SK-N-SH (cell line): ENCODE data around the gene VIPR2. TPM values are rescaled to one million over a fixed set of nuclear protein-coding genes. Genes with fewer than 3 reads are reported as not detected.

Experiments used
- CTCF ChIA-PET: fragments of 300-600, 350-600 bp; formaldehyde crosslinking; extraction: SDS; loops from one replicate; lab custom pipeline; 2021; lab: Yijun Ruan, JAX
- POLR2A ChIA-PET: fragments of 350-600 bp; sonication (Branson Sonifier 250); formaldehyde crosslinking; extraction: SDS; loops from one replicate; lab custom pipeline; 2020; ENCODE audit warnings: antibody characterized with exemption, inconsistent platforms; lab: Yijun Ruan, JAX
- DNase-seq: peaks from one replicate; pipeline ENCODE4 v3.0.0; 2012
- H2AFZ ChIP-seq: fragments of 200-600 bp; sonication (generic); 2 replicates; pipeline ENCODE4 v1.8.1; 2016; ENCODE audit warnings: antibody characterized with exemption, mild to moderate bottlenecking, low read depth
- H3F3A ChIP-seq: fragments of 200-600 bp; sonication (generic); replicated peaks from 2 replicates; pipeline ENCODE3; 2016; ENCODE audit warnings: antibody characterized with exemption, mild to moderate bottlenecking; ENCODE audit not compliant: insufficient read depth
- H3K27ac ChIP-seq, 2 experiments: fragments of 200-500 bp in 1 of 2; fragments of 200-600 bp in 1 of 2; sonication (Bioruptor generic) in 1 of 2; sonication (generic), shearing (Covaris generic) in 1 of 2; 2 replicates each; pipeline versions ENCODE4 v1.5.1 to v1.6.1; 2014 to 2016; ENCODE audit warnings: low read depth in 2 of 2, inconsistent platforms in 1 of 2, low read length in 1 of 2, mild to moderate bottlenecking in 1 of 2, mixed read lengths in 1 of 2
- H3K27me3 ChIP-seq: fragments of 200-600 bp; sonication (generic), shearing (Covaris generic); 2 replicates; pipeline ENCODE4 v1.6.1; 2016; ENCODE audit warnings: mixed run types; ENCODE audit not compliant: insufficient read depth
- H3K36me3 ChIP-seq, 2 experiments: fragments of 200-500 bp in 1 of 2; fragments of 200-600 bp in 1 of 2; sonication (Bioruptor generic) in 1 of 2; sonication (generic) in 1 of 2; replicated peaks in 1 of 2; 2 replicates each; pipeline versions ENCODE3 to v1.5.1; 2014 to 2016; ENCODE audit warnings: low read length in 1 of 2, mild to moderate bottlenecking in 1 of 2; ENCODE audit not compliant: insufficient read depth in 2 of 2, control insufficient read depth in 1 of 2
- H3K4me1 ChIP-seq, 2 experiments: fragments of 200-500 bp in 1 of 2; fragments of 200-600 bp in 1 of 2; sonication (Bioruptor generic) in 1 of 2; sonication (generic), shearing (Covaris generic) in 1 of 2; 2 replicates each; pipeline versions ENCODE4 v1.5.1 to v1.6.1; 2014 to 2016; ENCODE audit warnings: low read depth in 1 of 2, low read length in 1 of 2, mixed run types in 1 of 2; ENCODE audit not compliant: insufficient read depth in 2 of 2, control insufficient read depth in 1 of 2
- H3K4me2 ChIP-seq: fragments of 200-600 bp; sonication (generic), shearing (Covaris generic); 2 replicates; pipeline ENCODE4 v1.6.1; 2017; ENCODE audit warnings: mixed run types
- H3K4me3 ChIP-seq, 2 experiments: fragments of 200-500 bp in 1 of 2; fragments of 200-600 bp in 1 of 2; sonication (Bioruptor generic) in 1 of 2; sonication (generic), shearing (Covaris generic) in 1 of 2; 2 replicates each; pipeline versions ENCODE4 v1.5.1 to v1.8.1; 2014 to 2016; ENCODE audit warnings: low read depth in 2 of 2, inconsistent platforms in 1 of 2, low read length in 1 of 2, mild to moderate bottlenecking in 1 of 2, mixed read lengths in 1 of 2, moderate library complexity in 1 of 2
- H3K79me2 ChIP-seq: fragments of 200-600 bp; sonication (generic); 2 replicates; pipeline ENCODE4 v1.8.1; 2017; ENCODE audit warnings: mild to moderate bottlenecking; ENCODE audit not compliant: insufficient read depth
- H3K9ac ChIP-seq: fragments of 200-600 bp; sonication (generic); 2 replicates; pipeline ENCODE4 v1.6.1; 2017; ENCODE audit warnings: mixed run types
- H3K9me2 ChIP-seq: fragments of 200-600 bp; sonication (generic); 2 replicates; pipeline ENCODE4 v1.6.1; 2017; ENCODE audit warnings: mixed run types
- H3K9me3 ChIP-seq: fragments of 200-600 bp; sonication (generic); 2 replicates; pipeline ENCODE4 v1.6.1; 2017; ENCODE audit warnings: mixed run types, mild to moderate bottlenecking, moderate library complexity
- H4K20me1 ChIP-seq: fragments of 200-600 bp; sonication (generic); 2 replicates; pipeline ENCODE4 v1.6.1; 2017; ENCODE audit warnings: mild to moderate bottlenecking, mixed run types; ENCODE audit not compliant: insufficient read depth
- ELF1 ChIP-seq: IDR thresholded peaks from 2 replicates; pipeline ENCODE4 v1.4.0; 2012
- EP300 ChIP-seq, 2 experiments: IDR thresholded peaks; 2 replicates each; pipeline versions ENCODE4 v1.4.0 to v1.6.1; 2012; ENCODE audit warnings: borderline replicate concordance in 1 of 2, low read depth in 1 of 2, low read length in 1 of 2
- EZH2phosphoT487 ChIP-seq: fragments of 200-600 bp; sonication (generic); IDR thresholded peaks from 2 replicates; pipeline ENCODE4 v1.6.1; 2017; ENCODE audit warnings: low read depth, mixed run types, mild to moderate bottlenecking, antibody characterized with exemption, moderate library complexity, borderline replicate concordance
- FOXJ3 ChIP-seq: sonication (generic); formaldehyde crosslinking; IDR thresholded peaks from 2 replicates; pipeline ENCODE4 v1.5.1; 2020; ENCODE audit warnings: mild to moderate bottlenecking, missing genetic modification reagents
- FOXM1 ChIP-seq: IDR thresholded peaks from 2 replicates; pipeline ENCODE4 v1.4.0; 2012; ENCODE audit warnings: low read depth, mild to moderate bottlenecking
- GABPA ChIP-seq: IDR thresholded peaks from 2 replicates; pipeline ENCODE4 v1.4.0; 2012; ENCODE audit warnings: low read depth, mild to moderate bottlenecking
- MAX ChIP-seq: IDR thresholded peaks from 2 replicates; pipeline ENCODE4 v1.4.0; 2012; ENCODE audit warnings: low read depth
- MEF2A ChIP-seq: IDR thresholded peaks from 2 replicates; pipeline ENCODE4 v1.4.0; 2012; ENCODE audit warnings: low read depth, borderline replicate concordance
- NRF1 ChIP-seq: IDR thresholded peaks from 2 replicates; pipeline ENCODE4 v1.6.1; 2012; ENCODE audit warnings: low read depth, mild to moderate bottlenecking, low read length
- POLR2AphosphoS5 ChIP-seq: IDR thresholded peaks from 2 replicates; pipeline ENCODE4 v1.6.1; 2012; ENCODE audit warnings: low read depth, low read length
- RAD21 ChIP-seq: IDR thresholded peaks from 2 replicates; pipeline ENCODE4 v1.6.1; 2012; ENCODE audit warnings: mild to moderate bottlenecking, low read length
- RCOR1 ChIP-seq: fragments of 150-350 bp; IDR thresholded peaks from 2 replicates; pipeline ENCODE4 v1.6.1; 2017; ENCODE audit warnings: antibody characterized with exemption, low read length
- RFX5 ChIP-seq: IDR thresholded peaks from 2 replicates; pipeline ENCODE4 v1.6.1; 2012; ENCODE audit warnings: mild to moderate bottlenecking, improper control_type of control experiment, low read length
- RXRA ChIP-seq: IDR thresholded peaks from 2 replicates; pipeline ENCODE4 v1.4.0; 2012; ENCODE audit warnings: low read depth, mild to moderate bottlenecking, borderline replicate concordance
- TAF1 ChIP-seq: IDR thresholded peaks from 2 replicates; pipeline ENCODE4 v1.6.1; 2012; ENCODE audit warnings: low read depth, mild to moderate bottlenecking, low read length, moderate library complexity, borderline replicate concordance
- USF2 ChIP-seq: fragments of 150-350 bp; IDR thresholded peaks from 2 replicates; pipeline ENCODE4 v1.6.1; 2017; ENCODE audit warnings: antibody characterized with exemption, low read length, low read depth, borderline replicate concordance
- YY1 ChIP-seq: IDR thresholded peaks from 2 replicates; pipeline ENCODE4 v1.4.0; 2012; ENCODE audit warnings: low read depth, mild to moderate bottlenecking
- WGBS: methylation state at CpG from one replicate; pipeline ENCODE4 v1.1.6; 2017; ENCODE audit warnings: low lambda C conversion rate; 5-methylcytosine and 5-hydroxymethylcytosine counted together
- polyA plus RNA-seq, 3 experiments: library from polyadenylated mRNA; depleted of rRNA; stranded (reverse); fragments of >200 nt; gene quantifications; 2 replicates each; pipeline ENCODE4 v1.2.3, GENCODE V29; 2012
- TF ChIP-seq, protein P1 (sequence below): IDR thresholded peaks from 2 replicates; pipeline ENCODE4 v1.6.1; 2012; ENCODE audit warnings: mild to moderate bottlenecking, low read depth, low read length, moderate library complexity
- TF ChIP-seq, protein P2 (sequence below): fragments of 150-350 bp; IDR thresholded peaks from 2 replicates; pipeline ENCODE4 v1.6.1; 2016; ENCODE audit warnings: mild to moderate bottlenecking, low read depth, low read length
- TF ChIP-seq, protein P3 (sequence below): fragments of 200-600 bp; sonication (generic); IDR thresholded peaks from 2 replicates; pipeline ENCODE4 v1.6.1; 2017; ENCODE audit warnings: antibody characterized with exemption, mild to moderate bottlenecking, moderate library complexity

VIPR2 gene
- polyA plus RNA-seq, 1 of the 3 experiments (the other 2 are of a cell fraction): not detected

GRCh38 chr7:159035571-159036073 is 109.0 kb downstream of the VIPR2 start:
- Histone ChIP-seq H3F3A (no peaks in the 10 kb centered on the region), H3K4me3 (no peak overlapping the region), H3K27ac (no peak overlapping the region), H3K9me3 (no peaks in the 10 kb centered on the region), H3K4me2 (no peak overlapping the region), H3K9ac (no peak overlapping the region), H3K9me2 (no peaks in the 10 kb centered on the region), H3K27me3 (no peaks in the 10 kb centered on the region), H3K79me2 (no peaks in the 10 kb centered on the region), H2AFZ (no peak overlapping the region), H4K20me1 (no peaks in the 10 kb centered on the region), H3K36me3 (no peaks in the 10 kb centered on the region), H3K4me1 (peaks cover 0 to 8% of the 10 kb centered on the region in 2 experiments; a peak in 1 of 4 replicates)
- CTCF ChIA-PET: no interaction called here
- TF ChIP-seq RCOR1: no peak
- no peak for TF ChIP-seq GABPA
- no peak for TF ChIP-seq EP300 (IDR thresholded peaks at IDR 0.05; ENCODE audit: borderline replicate concordance in 1 of 2, low read depth in 1 of 2, low read length in 1 of 2)
- no peak for TF ChIP-seq TAF1
- no peak for TF ChIP-seq POLR2AphosphoS5
- no peak for TF ChIP-seq USF2
- no peak for TF ChIP-seq YY1
- TF ChIP-seq, protein P1, sequence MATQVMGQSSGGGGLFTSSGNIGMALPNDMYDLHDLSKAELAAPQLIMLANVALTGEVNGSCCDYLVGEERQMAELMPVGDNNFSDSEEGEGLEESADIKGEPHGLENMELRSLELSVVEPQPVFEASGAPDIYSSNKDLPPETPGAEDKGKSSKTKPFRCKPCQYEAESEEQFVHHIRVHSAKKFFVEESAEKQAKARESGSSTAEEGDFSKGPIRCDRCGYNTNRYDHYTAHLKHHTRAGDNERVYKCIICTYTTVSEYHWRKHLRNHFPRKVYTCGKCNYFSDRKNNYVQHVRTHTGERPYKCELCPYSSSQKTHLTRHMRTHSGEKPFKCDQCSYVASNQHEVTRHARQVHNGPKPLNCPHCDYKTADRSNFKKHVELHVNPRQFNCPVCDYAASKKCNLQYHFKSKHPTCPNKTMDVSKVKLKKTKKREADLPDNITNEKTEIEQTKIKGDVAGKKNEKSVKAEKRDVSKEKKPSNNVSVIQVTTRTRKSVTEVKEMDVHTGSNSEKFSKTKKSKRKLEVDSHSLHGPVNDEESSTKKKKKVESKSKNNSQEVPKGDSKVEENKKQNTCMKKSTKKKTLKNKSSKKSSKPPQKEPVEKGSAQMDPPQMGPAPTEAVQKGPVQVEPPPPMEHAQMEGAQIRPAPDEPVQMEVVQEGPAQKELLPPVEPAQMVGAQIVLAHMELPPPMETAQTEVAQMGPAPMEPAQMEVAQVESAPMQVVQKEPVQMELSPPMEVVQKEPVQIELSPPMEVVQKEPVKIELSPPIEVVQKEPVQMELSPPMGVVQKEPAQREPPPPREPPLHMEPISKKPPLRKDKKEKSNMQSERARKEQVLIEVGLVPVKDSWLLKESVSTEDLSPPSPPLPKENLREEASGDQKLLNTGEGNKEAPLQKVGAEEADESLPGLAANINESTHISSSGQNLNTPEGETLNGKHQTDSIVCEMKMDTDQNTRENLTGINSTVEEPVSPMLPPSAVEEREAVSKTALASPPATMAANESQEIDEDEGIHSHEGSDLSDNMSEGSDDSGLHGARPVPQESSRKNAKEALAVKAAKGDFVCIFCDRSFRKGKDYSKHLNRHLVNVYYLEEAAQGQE: no peak
- TF ChIP-seq ELF1: no peak
- no peak for TF ChIP-seq NRF1
- TF ChIP-seq, protein P2, sequence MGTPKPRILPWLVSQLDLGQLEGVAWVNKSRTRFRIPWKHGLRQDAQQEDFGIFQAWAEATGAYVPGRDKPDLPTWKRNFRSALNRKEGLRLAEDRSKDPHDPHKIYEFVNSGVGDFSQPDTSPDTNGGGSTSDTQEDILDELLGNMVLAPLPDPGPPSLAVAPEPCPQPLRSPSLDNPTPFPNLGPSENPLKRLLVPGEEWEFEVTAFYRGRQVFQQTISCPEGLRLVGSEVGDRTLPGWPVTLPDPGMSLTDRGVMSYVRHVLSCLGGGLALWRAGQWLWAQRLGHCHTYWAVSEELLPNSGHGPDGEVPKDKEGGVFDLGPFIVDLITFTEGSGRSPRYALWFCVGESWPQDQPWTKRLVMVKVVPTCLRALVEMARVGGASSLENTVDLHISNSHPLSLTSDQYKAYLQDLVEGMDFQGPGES: no peak
- POLR2A ChIA-PET: no interaction called here
- WGBS: 63% methylated on average over 18 of the region's 21 CpGs
- no peak for DNase-seq

DNA sequence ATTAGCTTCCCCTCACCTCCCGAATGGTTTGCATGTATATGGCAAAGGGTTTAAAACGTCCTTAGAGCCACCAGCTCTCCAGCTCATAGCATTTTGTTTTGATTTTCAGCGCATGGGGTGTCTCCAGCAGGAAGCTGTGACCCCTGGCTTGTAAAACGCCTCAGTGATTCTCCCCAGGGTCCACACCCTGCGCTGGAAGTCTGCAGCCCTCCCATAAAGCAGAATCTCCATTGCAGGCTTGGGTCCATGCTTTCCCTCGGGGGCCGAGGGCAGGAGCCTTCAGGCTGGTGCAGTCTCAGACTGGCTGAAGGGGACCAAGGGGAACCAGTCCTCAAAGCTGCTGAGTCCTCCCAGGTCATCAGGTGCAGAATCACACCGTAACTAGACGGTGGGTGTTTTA is 109.7 kb downstream of the VIPR2 start:
- no peaks in the 10 kb centered on the region for H4K20me1 ChIP-seq
- H2AFZ ChIP-seq: no peak overlapping the region
- TF ChIP-seq RAD21 (no peak), MEF2A (no peak), RFX5 (no peak), FOXJ3 (CRISPR knock-in tag) (no peak), MAX (no peak), EZH2phosphoT487 (no peak), RXRA (no peak), FOXM1 (no peak), RCOR1 (no peak), EP300 (IDR thresholded peaks at IDR 0.05; ENCODE audit: borderline replicate concordance in 1 of 2, low read depth in 1 of 2, low read length in 1 of 2) (no peak)
- TF ChIP-seq, protein P3, sequence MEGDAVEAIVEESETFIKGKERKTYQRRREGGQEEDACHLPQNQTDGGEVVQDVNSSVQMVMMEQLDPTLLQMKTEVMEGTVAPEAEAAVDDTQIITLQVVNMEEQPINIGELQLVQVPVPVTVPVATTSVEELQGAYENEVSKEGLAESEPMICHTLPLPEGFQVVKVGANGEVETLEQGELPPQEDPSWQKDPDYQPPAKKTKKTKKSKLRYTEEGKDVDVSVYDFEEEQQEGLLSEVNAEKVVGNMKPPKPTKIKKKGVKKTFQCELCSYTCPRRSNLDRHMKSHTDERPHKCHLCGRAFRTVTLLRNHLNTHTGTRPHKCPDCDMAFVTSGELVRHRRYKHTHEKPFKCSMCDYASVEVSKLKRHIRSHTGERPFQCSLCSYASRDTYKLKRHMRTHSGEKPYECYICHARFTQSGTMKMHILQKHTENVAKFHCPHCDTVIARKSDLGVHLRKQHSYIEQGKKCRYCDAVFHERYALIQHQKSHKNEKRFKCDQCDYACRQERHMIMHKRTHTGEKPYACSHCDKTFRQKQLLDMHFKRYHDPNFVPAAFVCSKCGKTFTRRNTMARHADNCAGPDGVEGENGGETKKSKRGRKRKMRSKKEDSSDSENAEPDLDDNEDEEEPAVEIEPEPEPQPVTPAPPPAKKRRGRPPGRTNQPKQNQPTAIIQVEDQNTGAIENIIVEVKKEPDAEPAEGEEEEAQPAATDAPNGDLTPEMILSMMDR: no peak
- no peak for DNase-seq
- H3K9me3 ChIP-seq: no peaks in the 10 kb centered on the region
- CTCF ChIA-PET: interaction anchor here (0.9 kb wide), 1 partner anchor 12 kb away, joined by 3 read pairs; no protein-coding TSS in a partner anchor
- H3K79me2 ChIP-seq: no peaks in the 10 kb centered on the region
- POLR2A ChIA-PET: no interaction called here
- no peaks in the 10 kb centered on the region for H3K27me3 ChIP-seq
- no peak overlapping the region for H3K27ac ChIP-seq
- no peak overlapping the region for H3K4me2 ChIP-seq
- peaks cover 0 to 11% of the 10 kb centered on the region in 2 experiments; a peak in 1 of 4 replicates for H3K4me1 ChIP-seq
- no peaks in the 10 kb centered on the region for H3K36me3 ChIP-seq
- H3K4me3 ChIP-seq: no peak overlapping the region
- H3F3A ChIP-seq: no peaks in the 10 kb centered on the region
- H3K9me2 ChIP-seq: no peaks in the 10 kb centered on the region
- no peak overlapping the region for H3K9ac ChIP-seq
- WGBS: 58% methylated on average over 6 of the region's 9 CpGs
